Measurements from ENCODE around the gene MYH10. TPM values are rescaled to one million over a fixed set of nuclear protein-coding genes. Genes with fewer than 3 reads are reported as not detected.

MYH10 gene
- total and polyA plus RNA-seq, 9 of the 15 experiments (the other 6 are each of a cell fraction or from before 2014, with no cell fraction given): 16.3 to 95.3 (median 39.7) TPM

DNA sequence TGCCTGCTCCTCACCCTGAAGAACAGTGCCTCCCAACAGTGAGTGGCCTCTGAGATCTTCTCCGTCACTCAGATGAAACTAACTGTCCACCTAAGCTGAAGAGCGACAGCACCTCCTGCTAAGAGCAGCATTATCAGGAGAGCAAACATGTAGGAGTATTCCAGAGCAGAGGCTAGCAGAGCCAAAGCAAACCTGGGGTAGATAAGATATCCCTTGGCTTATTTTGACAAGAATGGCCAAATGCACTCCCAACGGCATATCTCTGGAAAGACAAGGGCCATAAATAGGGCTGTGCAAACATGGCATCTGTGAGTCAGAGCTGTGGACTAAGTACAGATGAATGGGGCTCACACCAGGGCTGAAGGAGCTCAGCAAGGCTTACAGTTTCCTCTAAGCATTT, 98.5 kb downstream of the MYH10 start (continued):
- TF ChIP-seq, protein P1, sequence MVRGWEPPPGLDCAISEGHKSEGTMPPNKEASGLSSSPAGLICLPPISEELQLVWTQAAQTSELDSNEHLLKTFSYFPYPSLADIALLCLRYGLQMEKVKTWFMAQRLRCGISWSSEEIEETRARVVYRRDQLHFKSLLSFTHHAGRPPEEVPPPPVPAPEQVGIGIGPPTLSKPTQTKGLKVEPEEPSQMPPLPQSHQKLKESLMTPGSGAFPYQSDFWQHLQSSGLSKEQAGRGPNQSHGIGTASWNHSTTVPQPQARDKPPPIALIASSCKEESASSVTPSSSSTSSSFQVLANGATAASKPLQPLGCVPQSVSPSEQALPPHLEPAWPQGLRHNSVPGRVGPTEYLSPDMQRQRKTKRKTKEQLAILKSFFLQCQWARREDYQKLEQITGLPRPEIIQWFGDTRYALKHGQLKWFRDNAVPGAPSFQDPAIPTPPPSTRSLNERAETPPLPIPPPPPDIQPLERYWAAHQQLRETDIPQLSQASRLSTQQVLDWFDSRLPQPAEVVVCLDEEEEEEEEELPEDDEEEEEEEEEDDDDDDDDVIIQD (CRISPR knock-in tag; IDR thresholded peaks at IDR 0.05): no peak
- TF ChIP-seq ZNF232 (CRISPR knock-in tag; IDR thresholded peaks at IDR 0.05) (no peak), CBX2 (IDR thresholded peaks at IDR 0.05; ENCODE audit: insufficient read depth, low read length, poor library complexity, severe bottlenecking) (no peak), ZNF174 (CRISPR knock-in tag; IDR thresholded peaks at IDR 0.05) (no peak), TCF7L2 (IDR thresholded peaks at IDR 0.05; ENCODE audit: low read depth, low read length) (no peak), CBX8 (IDR thresholded peaks at IDR 0.05; ENCODE audit: borderline replicate concordance, extremely low read depth, low read depth, low read length, poor library complexity, severe bottlenecking) (no peak), FOXK1 (CRISPR knock-in tag; IDR thresholded peaks at IDR 0.05; ENCODE audit: borderline replicate concordance) (no peak), ETV5 (CRISPR knock-in tag; IDR thresholded peaks at IDR 0.05; ENCODE audit: low read depth) (peak; percentile 23; the same call in 1 of the 2 replicates)
- TF ChIP-seq, protein P2, sequence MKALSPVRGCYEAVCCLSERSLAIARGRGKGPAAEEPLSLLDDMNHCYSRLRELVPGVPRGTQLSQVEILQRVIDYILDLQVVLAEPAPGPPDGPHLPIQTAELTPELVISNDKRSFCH (CRISPR knock-in tag; IDR thresholded peaks at IDR 0.05): no peak
- TF ChIP-seq, protein P2 (tag; IDR thresholded peaks at IDR 0.05): peak; percentile 71; the same call in 1 of the 2 replicates
- TF ChIP-seq, protein P3, sequence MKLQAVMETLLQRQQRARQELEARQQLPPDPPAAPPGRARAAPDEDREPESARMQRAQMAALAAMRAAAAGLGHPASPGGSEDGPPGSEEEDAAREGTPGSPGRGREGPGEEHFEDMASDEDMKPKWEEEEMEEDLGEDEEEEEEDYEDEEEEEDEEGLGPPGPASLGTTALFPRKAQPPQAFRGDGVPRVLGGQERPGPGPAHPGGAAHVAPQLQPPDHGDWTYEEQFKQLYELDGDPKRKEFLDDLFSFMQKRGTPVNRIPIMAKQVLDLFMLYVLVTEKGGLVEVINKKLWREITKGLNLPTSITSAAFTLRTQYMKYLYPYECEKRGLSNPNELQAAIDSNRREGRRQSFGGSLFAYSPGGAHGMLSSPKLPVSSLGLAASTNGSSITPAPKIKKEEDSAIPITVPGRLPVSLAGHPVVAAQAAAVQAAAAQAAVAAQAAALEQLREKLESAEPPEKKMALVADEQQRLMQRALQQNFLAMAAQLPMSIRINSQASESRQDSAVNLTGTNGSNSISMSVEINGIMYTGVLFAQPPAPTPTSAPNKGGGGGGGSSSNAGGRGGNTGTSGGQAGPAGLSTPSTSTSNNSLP (IDR thresholded peaks at IDR 0.05; ENCODE audit: borderline replicate concordance, low read depth, low read length): 0 out of 2 replicates have a peak, but pooled peaks have one; percentile 12
- TF ChIP-seq, protein P4, sequence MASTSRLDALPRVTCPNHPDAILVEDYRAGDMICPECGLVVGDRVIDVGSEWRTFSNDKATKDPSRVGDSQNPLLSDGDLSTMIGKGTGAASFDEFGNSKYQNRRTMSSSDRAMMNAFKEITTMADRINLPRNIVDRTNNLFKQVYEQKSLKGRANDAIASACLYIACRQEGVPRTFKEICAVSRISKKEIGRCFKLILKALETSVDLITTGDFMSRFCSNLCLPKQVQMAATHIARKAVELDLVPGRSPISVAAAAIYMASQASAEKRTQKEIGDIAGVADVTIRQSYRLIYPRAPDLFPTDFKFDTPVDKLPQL (IDR thresholded peaks at IDR 0.05; ENCODE audit: extremely low read depth, insufficient read length): no peak
- TF ChIP-seq, protein P5, sequence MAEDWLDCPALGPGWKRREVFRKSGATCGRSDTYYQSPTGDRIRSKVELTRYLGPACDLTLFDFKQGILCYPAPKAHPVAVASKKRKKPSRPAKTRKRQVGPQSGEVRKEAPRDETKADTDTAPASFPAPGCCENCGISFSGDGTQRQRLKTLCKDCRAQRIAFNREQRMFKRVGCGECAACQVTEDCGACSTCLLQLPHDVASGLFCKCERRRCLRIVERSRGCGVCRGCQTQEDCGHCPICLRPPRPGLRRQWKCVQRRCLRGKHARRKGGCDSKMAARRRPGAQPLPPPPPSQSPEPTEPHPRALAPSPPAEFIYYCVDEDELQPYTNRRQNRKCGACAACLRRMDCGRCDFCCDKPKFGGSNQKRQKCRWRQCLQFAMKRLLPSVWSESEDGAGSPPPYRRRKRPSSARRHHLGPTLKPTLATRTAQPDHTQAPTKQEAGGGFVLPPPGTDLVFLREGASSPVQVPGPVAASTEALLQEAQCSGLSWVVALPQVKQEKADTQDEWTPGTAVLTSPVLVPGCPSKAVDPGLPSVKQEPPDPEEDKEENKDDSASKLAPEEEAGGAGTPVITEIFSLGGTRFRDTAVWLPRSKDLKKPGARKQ (CRISPR knock-in tag; IDR thresholded peaks at IDR 0.05): no peak
- TF ChIP-seq, protein P6, sequence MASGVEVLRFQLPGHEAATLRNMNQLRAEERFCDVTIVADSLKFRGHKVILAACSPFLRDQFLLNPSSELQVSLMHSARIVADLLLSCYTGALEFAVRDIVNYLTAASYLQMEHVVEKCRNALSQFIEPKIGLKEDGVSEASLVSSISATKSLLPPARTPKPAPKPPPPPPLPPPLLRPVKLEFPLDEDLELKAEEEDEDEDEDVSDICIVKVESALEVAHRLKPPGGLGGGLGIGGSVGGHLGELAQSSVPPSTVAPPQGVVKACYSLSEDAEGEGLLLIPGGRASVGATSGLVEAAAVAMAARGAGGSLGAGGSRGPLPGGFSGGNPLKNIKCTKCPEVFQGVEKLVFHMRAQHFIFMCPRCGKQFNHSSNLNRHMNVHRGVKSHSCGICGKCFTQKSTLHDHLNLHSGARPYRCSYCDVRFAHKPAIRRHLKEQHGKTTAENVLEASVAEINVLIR (CRISPR knock-in tag; IDR thresholded peaks at IDR 0.05): no peak
- TF ChIP-seq, protein P7, sequence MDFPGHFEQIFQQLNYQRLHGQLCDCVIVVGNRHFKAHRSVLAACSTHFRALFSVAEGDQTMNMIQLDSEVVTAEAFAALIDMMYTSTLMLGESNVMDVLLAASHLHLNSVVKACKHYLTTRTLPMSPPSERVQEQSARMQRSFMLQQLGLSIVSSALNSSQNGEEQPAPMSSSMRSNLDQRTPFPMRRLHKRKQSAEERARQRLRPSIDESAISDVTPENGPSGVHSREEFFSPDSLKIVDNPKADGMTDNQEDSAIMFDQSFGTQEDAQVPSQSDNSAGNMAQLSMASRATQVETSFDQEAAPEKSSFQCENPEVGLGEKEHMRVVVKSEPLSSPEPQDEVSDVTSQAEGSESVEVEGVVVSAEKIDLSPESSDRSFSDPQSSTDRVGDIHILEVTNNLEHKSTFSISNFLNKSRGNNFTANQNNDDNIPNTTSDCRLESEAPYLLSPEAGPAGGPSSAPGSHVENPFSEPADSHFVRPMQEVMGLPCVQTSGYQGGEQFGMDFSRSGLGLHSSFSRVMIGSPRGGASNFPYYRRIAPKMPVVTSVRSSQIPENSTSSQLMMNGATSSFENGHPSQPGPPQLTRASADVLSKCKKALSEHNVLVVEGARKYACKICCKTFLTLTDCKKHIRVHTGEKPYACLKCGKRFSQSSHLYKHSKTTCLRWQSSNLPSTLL (IDR thresholded peaks at IDR 0.05): no peak
- TF ChIP-seq, protein P8, sequence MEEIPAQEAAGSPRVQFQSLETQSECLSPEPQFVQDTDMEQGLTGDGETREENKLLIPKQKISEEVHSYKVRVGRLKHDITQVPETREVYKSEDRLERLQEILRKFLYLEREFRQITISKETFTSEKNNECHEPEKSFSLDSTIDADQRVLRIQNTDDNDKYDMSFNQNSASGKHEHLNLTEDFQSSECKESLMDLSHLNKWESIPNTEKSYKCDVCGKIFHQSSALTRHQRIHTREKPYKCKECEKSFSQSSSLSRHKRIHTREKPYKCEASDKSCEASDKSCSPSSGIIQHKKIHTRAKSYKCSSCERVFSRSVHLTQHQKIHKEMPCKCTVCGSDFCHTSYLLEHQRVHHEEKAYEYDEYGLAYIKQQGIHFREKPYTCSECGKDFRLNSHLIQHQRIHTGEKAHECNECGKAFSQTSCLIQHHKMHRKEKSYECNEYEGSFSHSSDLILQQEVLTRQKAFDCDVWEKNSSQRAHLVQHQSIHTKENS (CRISPR knock-in tag; IDR thresholded peaks at IDR 0.05): no peak

Data from K562 (cell line).